G401 (cell line): ENCODE results near the gene PRKAR1B. TPM values are rescaled to one million over a fixed set of nuclear protein-coding genes. Genes with fewer than 3 reads are reported as not detected.

Experiments
- DNase-seq: peaks from one replicate; pipeline ENCODE4 v3.0.0-alpha.2; 2015; ENCODE audit warnings: low spot score
- in situ Hi-C: cut with HindIII; loops from 2 replicates; pipeline ENCODE4 v1.10.0; 2016; ENCODE audit warnings: low sequenced_read_pairs, mixed read lengths
- total RNA-seq: library from RNA; depleted of rRNA; stranded (reverse); fragments of >200 nt; shearing (Covaris generic); gene quantifications from 2 replicates; pipeline ENCODE4 v1.2.3, GENCODE V29; 2014; rRNA removed

Gene PRKAR1B
- 73.7 and 83.1 TPM in 2 replicates for total RNA-seq

DNA sequence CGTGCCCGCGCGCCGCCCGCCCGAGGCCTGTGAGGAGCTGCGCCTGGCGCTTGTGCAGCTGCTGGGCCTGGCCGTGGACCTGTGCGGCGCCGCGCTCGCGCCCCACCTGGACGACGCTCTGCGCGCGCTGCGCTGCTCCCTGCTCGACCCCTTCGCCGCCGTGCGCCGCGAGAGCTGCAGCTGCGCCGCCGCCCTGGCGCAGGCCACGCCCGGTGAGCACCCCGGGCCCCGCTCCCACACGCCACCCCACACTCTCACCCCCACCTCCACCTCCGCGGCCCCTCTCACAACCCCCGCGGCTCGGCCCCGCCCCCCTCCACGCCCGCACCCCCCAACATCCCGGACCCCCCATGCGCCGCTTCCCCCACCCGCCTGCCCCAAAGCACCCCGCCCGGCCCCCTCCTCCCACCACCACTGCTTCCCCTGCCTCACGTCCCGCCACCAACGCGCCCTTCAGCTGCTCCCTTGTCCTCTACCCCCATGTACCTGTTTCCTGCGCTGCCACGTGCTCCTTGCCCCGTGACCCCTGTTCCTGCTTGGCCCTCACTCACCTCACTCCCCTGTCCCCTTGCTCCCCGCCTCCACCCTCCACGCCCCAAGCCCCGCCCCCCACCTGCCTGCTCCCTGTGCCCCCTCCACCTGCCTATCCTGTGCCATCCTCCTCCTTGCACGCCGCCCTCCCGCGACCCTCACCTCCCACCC is at the start of gene PRKAR1B:
PRKAR1B (minus strand) TSS at position 178 of the 702 bp plus-strand sequence. CDS start 15,776 bp downstream, outside the sequence.
- in situ Hi-C loops, result no loop called here
- DNase-seq, result no peak

GRCh38 chr7:776381-776780 is 49.3 kb upstream of the PRKAR1B start:
- in situ Hi-C loops, result no loop called here
- DNase-seq, result no peak

- peak; percentile 81 for DNase-seq
- in situ Hi-C loops, result no loop called here
Observed at GRCh38 chr7:774161-775109, 47.4 kb upstream of the PRKAR1B start.

GRCh38 chr7:773622-773915 is 46.5 kb upstream of the PRKAR1B start:
- in situ Hi-C loops, result no loop called here

DNA sequence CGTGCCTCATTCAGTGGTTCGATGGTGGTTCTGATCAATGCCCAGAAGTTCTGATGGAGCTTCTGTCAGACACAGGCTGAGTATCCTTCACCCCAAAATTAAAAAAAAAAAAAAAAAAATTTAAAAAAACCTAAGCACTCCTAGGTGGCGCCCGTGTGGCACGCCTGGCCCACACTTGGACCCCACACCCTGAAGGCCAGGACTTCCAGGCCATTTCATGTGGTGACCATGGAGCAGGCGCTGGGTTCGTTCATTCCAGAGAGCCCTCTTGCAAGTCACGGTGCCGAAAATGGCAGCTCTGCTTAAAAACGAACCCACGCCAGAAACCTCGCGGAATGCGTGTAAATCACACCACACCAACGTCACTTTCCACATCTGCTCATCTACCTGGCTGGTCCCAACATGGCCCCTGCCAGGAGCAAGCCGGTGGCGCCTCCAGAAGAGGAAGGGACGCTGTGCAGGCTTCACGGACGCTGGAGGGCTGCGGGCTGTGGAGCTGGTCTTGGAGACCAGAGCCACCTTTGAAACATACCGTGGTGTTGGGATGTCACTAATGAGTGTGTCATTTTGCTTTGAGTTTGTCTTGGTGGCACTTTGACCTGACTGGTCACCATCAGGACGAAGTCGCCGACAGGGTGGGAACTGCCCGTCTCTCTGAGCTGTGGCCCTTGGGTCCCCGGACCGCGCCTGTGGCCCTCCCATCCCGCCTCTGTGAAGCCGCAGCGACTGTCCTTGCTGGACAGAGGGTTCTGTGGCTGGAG is 46.0 kb upstream of the PRKAR1B start:
- no peak for DNase-seq
- in situ Hi-C loops, result no loop called here

More at GRCh38 chr7:773622-773915, 46.5 kb upstream of the PRKAR1B start:
- no peak for DNase-seq

DNA sequence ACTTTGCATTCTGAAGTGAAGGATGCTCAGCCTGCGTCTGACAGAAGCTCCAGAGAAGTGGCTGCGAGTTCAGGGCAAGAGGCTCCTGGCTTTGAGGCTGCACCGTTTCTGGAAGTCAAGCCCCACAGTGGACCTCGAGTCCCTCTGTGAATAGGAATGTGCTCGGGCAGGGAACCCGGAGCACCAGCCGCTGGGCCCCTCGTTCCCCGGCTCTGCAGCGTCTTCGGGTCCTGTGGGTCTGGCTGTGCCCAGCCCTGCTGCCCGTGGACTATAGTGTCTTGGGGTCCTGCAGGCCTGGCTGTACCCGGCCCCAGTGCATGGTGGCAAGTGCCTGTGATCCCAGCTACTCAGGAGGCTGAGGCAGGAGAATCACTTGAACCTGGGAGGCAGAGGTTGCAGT is 45.3 kb upstream of the PRKAR1B start:
- in situ Hi-C loops, result no loop called here
- DNase-seq, result no peak

DNA sequence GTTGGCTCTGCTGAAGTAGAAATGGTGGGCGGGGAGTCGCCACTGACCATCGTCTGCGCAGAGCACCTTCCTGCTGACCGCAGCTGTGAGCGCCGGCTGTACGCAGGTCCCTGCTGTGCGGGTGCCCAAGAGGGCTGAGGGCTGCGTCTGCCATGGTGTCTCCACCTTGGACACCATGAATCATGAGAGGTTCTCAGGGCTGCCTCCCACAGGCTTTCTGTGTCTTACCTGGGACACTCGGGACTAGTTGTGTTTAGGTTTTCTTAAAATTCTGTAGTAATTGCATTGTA is 44.9 kb upstream of the PRKAR1B start:
- no peak for DNase-seq
- in situ Hi-C loops, result no loop called here

- in situ Hi-C loops, result no loop called here
- peak; percentile 18 for DNase-seq
Observed at GRCh38 chr7:771234-772004, 44.3 kb upstream of the PRKAR1B start.

DNA sequence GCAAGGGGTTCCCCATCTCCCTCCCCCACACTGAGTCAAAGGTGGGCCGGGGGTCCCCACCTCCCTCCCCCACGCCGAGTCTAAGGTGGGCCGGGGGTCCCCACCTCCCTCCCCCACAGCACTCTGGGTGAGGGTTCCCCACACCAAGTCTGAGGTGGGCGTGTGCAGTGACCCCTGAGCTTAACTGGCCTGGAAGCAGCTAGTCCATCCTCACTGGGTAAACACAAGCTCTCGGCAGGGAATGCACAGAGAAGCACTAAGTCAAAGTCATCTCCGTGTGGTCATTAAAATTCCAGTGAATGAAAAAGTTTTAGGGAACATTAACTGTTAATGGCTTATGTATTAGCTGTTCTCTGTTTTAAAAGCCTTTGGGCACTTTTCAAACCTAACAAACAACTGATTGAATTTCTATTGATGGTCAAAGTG is 43.7 kb upstream of the PRKAR1B start:
- in situ Hi-C loops, result no loop called here
- no peak for DNase-seq

DNA sequence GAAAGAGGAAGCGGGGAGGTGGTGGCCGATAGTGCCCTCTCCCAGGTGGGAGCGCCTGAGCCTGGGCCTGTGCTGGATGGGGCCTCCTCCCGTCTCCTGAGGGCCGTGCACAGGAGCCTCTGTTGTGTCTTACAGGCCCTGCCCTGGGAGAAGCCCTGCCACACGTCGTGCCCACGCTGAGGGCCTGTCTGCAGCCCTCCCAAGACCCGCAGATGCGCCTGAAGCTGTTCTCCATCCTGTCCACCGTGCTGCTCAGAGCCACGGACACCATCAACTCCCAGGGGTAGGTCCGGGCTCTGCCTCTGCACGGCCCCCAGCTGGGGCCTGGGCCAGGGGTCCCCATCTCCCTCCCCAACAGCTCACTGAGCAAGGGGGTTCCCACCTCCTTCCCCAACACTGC is 43.3 kb upstream of the PRKAR1B start:
- DNase-seq, result no peak
- in situ Hi-C loops, result no loop called here

GRCh38 chr7:768881-769504 is 41.9 kb upstream of the PRKAR1B start:
- in situ Hi-C loops, result no loop called here
- DNase-seq, result peak; percentile 87

GRCh38 chr7:767941-768731 is 41.1 kb upstream of the PRKAR1B start:
- in situ Hi-C loops, result no loop called here
- peak; percentile 93 for DNase-seq

GRCh38 chr7:767580-767940 is 40.5 kb upstream of the PRKAR1B start:
- DNase-seq, result no peak
- in situ Hi-C loops, result no loop called here

DNA sequence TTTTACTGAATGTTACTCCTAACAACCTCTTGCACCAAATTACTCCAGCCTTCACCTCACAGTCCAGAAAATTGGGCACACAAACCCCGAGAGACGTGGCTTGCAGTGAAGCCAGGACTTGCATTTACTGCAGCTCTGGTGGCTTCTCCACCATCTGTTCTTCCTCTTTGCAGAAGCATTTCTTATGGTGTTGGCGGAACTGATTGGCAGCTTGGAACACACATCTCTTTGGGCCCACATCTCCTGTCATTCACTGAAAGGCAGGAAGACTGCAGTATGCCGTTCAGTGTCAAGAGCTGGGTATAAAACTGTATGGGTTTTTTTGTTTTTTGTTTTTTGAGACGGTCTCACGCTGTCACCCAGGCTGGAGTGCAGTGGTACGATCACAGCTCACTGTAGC is 38.3 kb upstream of the PRKAR1B start:
- in situ Hi-C loops, result no loop called here
- no peak for DNase-seq

DNA sequence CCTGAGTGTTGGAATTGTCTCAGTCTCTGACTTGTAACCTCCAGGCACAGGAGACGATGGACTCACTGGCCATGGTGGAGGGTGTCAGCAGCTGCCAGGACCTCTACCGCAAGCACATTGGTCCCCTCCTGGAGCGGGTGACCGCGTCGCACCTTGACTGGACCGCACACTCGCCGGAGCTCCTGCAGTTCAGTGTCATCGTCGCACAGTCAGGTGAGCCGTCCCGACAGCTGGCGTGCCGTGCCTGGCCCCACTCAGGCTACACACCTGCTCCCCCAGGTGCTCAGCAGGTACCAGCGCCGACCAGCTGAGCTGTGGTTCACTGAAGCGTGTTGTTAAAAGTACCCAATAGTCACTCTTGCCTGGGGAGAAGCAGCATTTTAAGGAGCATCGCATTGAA is 36.7 kb upstream of the PRKAR1B start:
- no peak for DNase-seq
- in situ Hi-C loops, result no loop called here

DNA sequence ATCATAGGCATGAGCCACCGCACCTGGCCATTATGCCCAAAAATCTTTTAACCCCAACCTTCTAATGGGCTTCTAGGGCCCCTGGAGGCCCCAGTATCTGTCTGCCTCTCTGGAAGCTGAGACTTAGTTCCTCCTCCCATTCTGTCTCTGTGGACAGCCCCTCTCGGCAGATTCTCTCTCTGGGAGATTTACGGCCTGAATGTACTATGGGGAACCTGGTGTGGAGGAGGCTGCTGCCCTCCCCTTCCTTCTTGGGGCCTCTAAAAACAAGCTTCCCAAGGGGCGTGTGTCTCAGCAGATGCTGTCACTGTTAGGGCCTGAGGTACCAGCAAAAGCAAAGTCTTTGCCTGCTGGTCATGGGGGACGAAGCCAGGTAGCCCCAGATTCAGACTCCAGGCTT is 35.8 kb upstream of the PRKAR1B start:
- in situ Hi-C loops, result no loop called here
- no peak for DNase-seq

GRCh38 chr7:761631-762030 is 34.5 kb upstream of the PRKAR1B start:
- no peak for DNase-seq
- in situ Hi-C loops, result no loop called here

- in situ Hi-C loops, result no loop called here
- no peak for DNase-seq
Observed at GRCh38 chr7:761101-761500, 34.0 kb upstream of the PRKAR1B start.
